ENCODE results near the gene PCNA.

DNA sequence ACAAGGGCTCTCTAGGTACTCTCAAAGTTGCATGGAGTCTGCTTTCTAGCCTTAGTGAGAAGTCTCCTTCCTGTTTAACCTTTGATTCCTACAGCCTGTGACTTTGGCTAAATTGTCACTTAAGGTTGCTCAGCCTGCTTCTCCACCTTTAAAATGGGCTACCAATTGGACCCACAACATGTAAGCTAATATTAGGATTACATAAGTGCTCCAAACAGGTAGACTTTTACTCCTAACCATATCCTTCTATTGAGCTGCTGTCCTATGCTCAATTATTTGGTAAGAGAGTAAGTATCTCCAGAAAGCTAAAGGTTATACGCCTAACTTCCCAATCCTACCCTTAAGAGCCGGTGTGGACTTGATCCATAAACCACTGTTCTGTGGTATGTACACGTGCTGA, 2.9 kb downstream of the PCNA start:
- TF ChIP-seq, protein P1, sequence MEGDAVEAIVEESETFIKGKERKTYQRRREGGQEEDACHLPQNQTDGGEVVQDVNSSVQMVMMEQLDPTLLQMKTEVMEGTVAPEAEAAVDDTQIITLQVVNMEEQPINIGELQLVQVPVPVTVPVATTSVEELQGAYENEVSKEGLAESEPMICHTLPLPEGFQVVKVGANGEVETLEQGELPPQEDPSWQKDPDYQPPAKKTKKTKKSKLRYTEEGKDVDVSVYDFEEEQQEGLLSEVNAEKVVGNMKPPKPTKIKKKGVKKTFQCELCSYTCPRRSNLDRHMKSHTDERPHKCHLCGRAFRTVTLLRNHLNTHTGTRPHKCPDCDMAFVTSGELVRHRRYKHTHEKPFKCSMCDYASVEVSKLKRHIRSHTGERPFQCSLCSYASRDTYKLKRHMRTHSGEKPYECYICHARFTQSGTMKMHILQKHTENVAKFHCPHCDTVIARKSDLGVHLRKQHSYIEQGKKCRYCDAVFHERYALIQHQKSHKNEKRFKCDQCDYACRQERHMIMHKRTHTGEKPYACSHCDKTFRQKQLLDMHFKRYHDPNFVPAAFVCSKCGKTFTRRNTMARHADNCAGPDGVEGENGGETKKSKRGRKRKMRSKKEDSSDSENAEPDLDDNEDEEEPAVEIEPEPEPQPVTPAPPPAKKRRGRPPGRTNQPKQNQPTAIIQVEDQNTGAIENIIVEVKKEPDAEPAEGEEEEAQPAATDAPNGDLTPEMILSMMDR (IDR thresholded peaks at IDR 0.05) = no peak
- TF ChIP-seq EP300 (IDR thresholded peaks at IDR 0.05) (no peak), POLR2AphosphoS5 (IDR thresholded peaks at IDR 0.05) (no peak)

All from esophagus muscularis mucosa (tissue), 4 donors.